ENCODE results near the gene BACE1-AS.
"Not testable (repeated sequence)": the region's sequence is repeated elsewhere in the genome, so short reads cannot be mapped to it uniquely, and the experiment has no call there.

Gene BACE1-AS

GRCh38 chr11:117290809-117291396, at the start of gene BACE1-AS:
BACE1-AS (plus strand) TSS chr11:117291346.
- DNase-seq (ENCODE audit: low spot score), result no peak

GRCh38 chr11:117248341-117248740, 42.8 kb upstream of the BACE1-AS start:
- DNase-seq (ENCODE audit: low spot score), result no peak

- no peak for DNase-seq (ENCODE audit: low spot score)
These were observed 41.6 kb upstream of the BACE1-AS start for GRCh38 chr11:117249571-117249970.

GRCh38 chr11:117251506-117251905, 39.6 kb upstream of the BACE1-AS start:
- DNase-seq (ENCODE audit: low spot score), result no peak

GRCh38 chr11:117255966-117256365, 35.2 kb upstream of the BACE1-AS start:
- DNase-seq (ENCODE audit: low spot score), result no peak

GRCh38 chr11:117256573-117256972, 34.6 kb upstream of the BACE1-AS start:
- no peak for DNase-seq (ENCODE audit: low spot score)

- DNase-seq (ENCODE audit: low spot score), result no peak
These were observed 32.6 kb upstream of the BACE1-AS start for GRCh38 chr11:117258576-117258975.

- DNase-seq (ENCODE audit: low spot score), result no peak
These were observed 31.7 kb upstream of the BACE1-AS start for GRCh38 chr11:117259417-117259816.

- not testable (repeated sequence) for DNase-seq (ENCODE audit: low spot score)
These were observed 26.4 kb upstream of the BACE1-AS start for GRCh38 chr11:117264624-117265323.

- DNase-seq (ENCODE audit: low spot score), result no peak
These were observed 25.4 kb upstream of the BACE1-AS start for GRCh38 chr11:117265745-117266144.

GRCh38 chr11:117269856-117270255, 21.3 kb upstream of the BACE1-AS start:
- no peak for DNase-seq (ENCODE audit: low spot score)

GRCh38 chr11:117271208-117271607, 19.9 kb upstream of the BACE1-AS start:
- no peak for DNase-seq (ENCODE audit: low spot score)

GRCh38 chr11:117272175-117272574, 19.0 kb upstream of the BACE1-AS start:
- not testable (repeated sequence) for DNase-seq (ENCODE audit: low spot score)

- DNase-seq (ENCODE audit: low spot score), result no peak
These were observed 17.4 kb upstream of the BACE1-AS start for GRCh38 chr11:117273550-117274289.

- no peak for DNase-seq (ENCODE audit: low spot score)
These were observed 12.8 kb upstream of the BACE1-AS start for GRCh38 chr11:117278347-117278746.

GRCh38 chr11:117279711-117280376, 11.3 kb upstream of the BACE1-AS start:
- no peak for DNase-seq (ENCODE audit: low spot score)

GRCh38 chr11:117281159-117281558, 10.0 kb upstream of the BACE1-AS start:
- DNase-seq (ENCODE audit: low spot score), result no peak

- no peak for DNase-seq (ENCODE audit: low spot score)
These were observed 9.3 kb upstream of the BACE1-AS start for GRCh38 chr11:117281869-117282268.

- no peak for DNase-seq (ENCODE audit: low spot score)
These were observed 8.2 kb upstream of the BACE1-AS start for GRCh38 chr11:117282956-117283355.

GRCh38 chr11:117284053-117284452, 7.1 kb upstream of the BACE1-AS start:
- no peak for DNase-seq (ENCODE audit: low spot score)

- no peak for DNase-seq (ENCODE audit: low spot score)
These were observed 4.6 kb upstream of the BACE1-AS start for GRCh38 chr11:117286588-117286987.

GRCh38 chr11:117287668-117288067, 3.5 kb upstream of the BACE1-AS start:
- no peak for DNase-seq (ENCODE audit: low spot score)

GRCh38 chr11:117289795-117290194, 1.4 kb upstream of the BACE1-AS start:
- no peak for DNase-seq (ENCODE audit: low spot score)
